H1 (cell line): ENCODE results near the gene NDUFS5. TPM values are rescaled to one million over a fixed set of nuclear protein-coding genes. Genes with fewer than 3 reads are reported as not detected.

Experiments
- CTCF ChIA-PET: fragments of 300-600 bp; sonication (Branson Sonifier 250); formaldehyde crosslinking; loops from one replicate; lab custom pipeline; 2021; ENCODE audit not compliant: partially characterized antibody; lab: Charles Lee
- POLR2A ChIA-PET: fragments of 300-600 bp; sonication (Branson Sonifier 250); formaldehyde crosslinking; loops from one replicate; lab custom pipeline; 2021; ENCODE audit warnings: inconsistent platforms; ENCODE audit not compliant: partially characterized antibody; lab: Charles Lee
- DNase-seq, 2 experiments: peaks; one replicate each; pipeline versions ENCODE4 v3.0.0 to v3.0.0-alpha.2; 2010 to 2022; ENCODE audit warnings: low spot score in 2 of 2, low read depth in 1 of 2, mixed read lengths in 1 of 2
- FAIRE-seq: peaks from 2 replicates; lab custom pipeline; 2011; peaks lifted over from hg19 to GRCh38; lab: Jason Lieb, UNC
- H2AFZ ChIP-seq: 2 replicates; pipeline ENCODE4 v1.8.1; 2012; ENCODE audit warnings: low read length, inconsistent platforms
- H2AK5ac ChIP-seq: 2 replicates; pipeline ENCODE4 v1.6.1; 2013; ENCODE audit warnings: low read depth, low read length
- H2BK120ac ChIP-seq: replicated peaks from 2 replicates; pipeline ENCODE3; 2013; ENCODE audit warnings: low read depth, low read length, inconsistent platforms
- H2BK12ac ChIP-seq: 2 replicates; pipeline ENCODE4 v1.6.1; 2013; ENCODE audit warnings: low read depth, low read length
- H2BK15ac ChIP-seq: 2 replicates; pipeline ENCODE4 v1.6.1; 2013; ENCODE audit warnings: low read length
- H2BK20ac ChIP-seq: 2 replicates; pipeline ENCODE4 v1.6.1; 2013; ENCODE audit warnings: low read length
- H2BK5ac ChIP-seq: 2 replicates; pipeline ENCODE4 v1.6.1; 2013; ENCODE audit warnings: low read depth, low read length
- H3K14ac ChIP-seq: 2 replicates; pipeline ENCODE4 v1.6.1; 2013; ENCODE audit warnings: inconsistent platforms; ENCODE audit not compliant: insufficient read length
- H3K18ac ChIP-seq: 2 replicates; pipeline ENCODE4 v1.6.1; 2013; ENCODE audit warnings: low read length; ENCODE audit errors: extremely low read depth
- H3K23ac ChIP-seq: 2 replicates; pipeline ENCODE4 v1.6.1; 2013; ENCODE audit warnings: inconsistent platforms; ENCODE audit not compliant: insufficient read length
- H3K23me2 ChIP-seq: 2 replicates; pipeline ENCODE4 v1.6.1; 2013; ENCODE audit warnings: low read depth, low read length
- H3K27ac ChIP-seq: 2 replicates; pipeline ENCODE4 v1.6.1; 2011; ENCODE audit warnings: low read depth, low read length, inconsistent platforms
- H3K27me3 ChIP-seq, 4 experiments: replicated peaks in 1 of 4; 1 replicate in 1 of 4; 2 replicates in 3 of 4; pipeline versions ENCODE4 v1.6.1 to v1.8.1; 2011 to 2013; ENCODE audit warnings: low read length in 3 of 4, mild to moderate bottlenecking in 3 of 4, inconsistent platforms in 2 of 4, mixed read lengths in 2 of 4, moderate library complexity in 1 of 4; ENCODE audit not compliant: control insufficient read depth in 3 of 4, insufficient read depth in 3 of 4; ENCODE audit errors: extremely low read depth in 1 of 4
- H3K36me3 ChIP-seq, 4 experiments: 2 replicates each; pipeline versions ENCODE4 v1.6.1 to v1.8.1; 2011 to 2013; ENCODE audit warnings: mild to moderate bottlenecking in 4 of 4, low read length in 3 of 4, moderate library complexity in 2 of 4, control low read depth in 1 of 4, inconsistent platforms in 1 of 4; ENCODE audit not compliant: insufficient read depth in 4 of 4, control insufficient read depth in 2 of 4
- H3K4ac ChIP-seq: replicated peaks from 2 replicates; pipeline ENCODE3; 2013; ENCODE audit warnings: low read length, low read depth, mixed read lengths, inconsistent platforms; ENCODE audit not compliant: insufficient read length
- H3K4me1 ChIP-seq, 4 experiments: replicated peaks in 1 of 4; 1 replicate in 1 of 4; 2 replicates in 3 of 4; pipeline versions ENCODE4 v1.6.1 to v1.8.1; 2011 to 2013; ENCODE audit warnings: low read length in 3 of 4, inconsistent platforms in 2 of 4, mixed read lengths in 1 of 4; ENCODE audit not compliant: insufficient read depth in 4 of 4, control insufficient read depth in 3 of 4
- H3K4me2 ChIP-seq, 2 experiments: 2 replicates each; pipeline versions ENCODE4 v1.6.1 to v1.8.1; 2011 to 2013; ENCODE audit warnings: low read depth in 2 of 2, low read length in 2 of 2, control low read depth in 1 of 2, inconsistent platforms in 1 of 2, mild to moderate bottlenecking in 1 of 2; ENCODE audit not compliant: insufficient read depth in 1 of 2
- H3K4me3 ChIP-seq, 4 experiments: fragments of 200-600, 300-600 bp in 1 of 4; sonication (generic), shearing (Covaris generic), sonication (Bioruptor Twin) in 1 of 4; 2 replicates each; pipeline versions ENCODE4 v1.5.1 to v1.8.1; 2011 to 2016; ENCODE audit warnings: low read length in 4 of 4, low read depth in 3 of 4, control low read depth in 2 of 4, inconsistent platforms in 2 of 4, mild to moderate bottlenecking in 2 of 4, mixed read lengths in 1 of 4, moderate library complexity in 1 of 4; ENCODE audit not compliant: insufficient read depth in 2 of 4; ENCODE audit errors: extremely low read depth in 1 of 4
- H3K56ac ChIP-seq: replicated peaks from 2 replicates; pipeline ENCODE3; 2013; ENCODE audit warnings: low read depth, mild to moderate bottlenecking, mixed read lengths, low read length, inconsistent platforms; ENCODE audit not compliant: insufficient read length
- H3K79me1 ChIP-seq: 2 replicates; pipeline ENCODE4 v1.6.1; 2013; ENCODE audit warnings: low read depth, low read length, control low read depth
- H3K79me2 ChIP-seq, 2 experiments: 2 replicates each; pipeline versions ENCODE4 v1.6.1 to v1.8.1; 2012 to 2013; ENCODE audit warnings: low read length in 2 of 2, mild to moderate bottlenecking in 2 of 2, inconsistent platforms in 1 of 2; ENCODE audit not compliant: insufficient read depth in 2 of 2, control insufficient read depth in 1 of 2
- H3K9ac ChIP-seq, 4 experiments: replicated peaks in 1 of 4; 1 replicate in 1 of 4; 2 replicates in 3 of 4; pipeline versions ENCODE4 v1.6.1 to v1.8.1; 2011 to 2013; ENCODE audit warnings: low read depth in 3 of 4, low read length in 3 of 4, control low read depth in 2 of 4, mild to moderate bottlenecking in 2 of 4, moderate library complexity in 2 of 4, inconsistent platforms in 1 of 4; ENCODE audit errors: extremely low read depth in 1 of 4
- H3K9me3 ChIP-seq, 2 experiments: 2 replicates each; pipeline versions ENCODE4 v1.6.1 to v1.8.1; 2012 to 2013; ENCODE audit warnings: mild to moderate bottlenecking in 2 of 2, moderate library complexity in 2 of 2, control low read depth in 1 of 2, inconsistent platforms in 1 of 2, low read depth in 1 of 2, low read length in 1 of 2, mixed read lengths in 1 of 2; ENCODE audit not compliant: insufficient read depth in 2 of 2
- H4K20me1 ChIP-seq, 2 experiments: replicated peaks in 1 of 2; 2 replicates each; pipeline versions ENCODE3 to v1.8.1; 2011 to 2013; ENCODE audit warnings: inconsistent platforms in 2 of 2, low read length in 2 of 2, mild to moderate bottlenecking in 1 of 2; ENCODE audit not compliant: insufficient read depth in 2 of 2, control insufficient read depth in 1 of 2
- H4K5ac ChIP-seq: 2 replicates; pipeline ENCODE4 v1.6.1; 2013; ENCODE audit warnings: low read length, low read depth, mixed read lengths, inconsistent platforms; ENCODE audit not compliant: insufficient read length
- H4K8ac ChIP-seq: 2 replicates; pipeline ENCODE4 v1.8.0; 2013; ENCODE audit warnings: mild to moderate bottlenecking, moderate library complexity, low read length, inconsistent platforms; ENCODE audit not compliant: insufficient read depth; ENCODE audit errors: extremely low read depth
- H4K91ac ChIP-seq: replicated peaks from 2 replicates; pipeline ENCODE3; 2013; ENCODE audit warnings: low read length, mixed read lengths, inconsistent platforms; ENCODE audit not compliant: insufficient read length
- ATF2 ChIP-seq: IDR thresholded peaks from 2 replicates; pipeline ENCODE4 v1.6.1; 2012; ENCODE audit warnings: low read length, inconsistent platforms
- CTCF ChIP-seq, 3 experiments: IDR thresholded peaks; 1 replicate in 2 of 3; 2 replicates in 1 of 3; pipeline versions ENCODE4 v1.5.1 to v1.6.1; 2011; ENCODE audit warnings: low read length in 3 of 3, mild to moderate bottlenecking in 3 of 3, inconsistent platforms in 2 of 3, low read depth in 1 of 3, moderate library complexity in 1 of 3; ENCODE audit not compliant: insufficient read depth in 1 of 3; ENCODE audit errors: control extremely low read depth in 1 of 3
- POLR2A ChIP-seq, 2 experiments: IDR thresholded peaks; 1 replicate in 1 of 2; 2 replicates in 1 of 2; pipeline ENCODE4 v1.6.1; 2011; ENCODE audit warnings: low read depth in 2 of 2, low read length in 2 of 2, mild to moderate bottlenecking in 2 of 2; ENCODE audit errors: control extremely low read depth in 1 of 2
- POLR2AphosphoS5 ChIP-seq: IDR thresholded peaks from 2 replicates; pipeline ENCODE4 v1.6.1; 2011; ENCODE audit warnings: low read depth, low read length
- SIX5 ChIP-seq: IDR thresholded peaks from 2 replicates; pipeline ENCODE4 v1.6.1; 2011; ENCODE audit warnings: mild to moderate bottlenecking, low read depth, low read length
- SRF ChIP-seq: IDR thresholded peaks from 2 replicates; pipeline ENCODE4 v1.6.1; 2011; ENCODE audit warnings: mild to moderate bottlenecking, low read depth, low read length, moderate library complexity
- TCF12 ChIP-seq: IDR thresholded peaks from 2 replicates; pipeline ENCODE4 v1.6.1; 2011; ENCODE audit warnings: low read depth, mild to moderate bottlenecking, low read length
- WGBS, 2 experiments: shearing (Covaris generic) in 1 of 2; methylation state at CpG; one replicate each; pipeline versions ENCODE4 v1.1.6 to v1.1.7; 2013 to 2015; ENCODE audit warnings: low lambda C conversion rate in 2 of 2, mixed read lengths in 2 of 2, inconsistent platforms in 1 of 2, low coverage in 1 of 2, missing lambda C conversion rate in 1 of 2; ENCODE audit not compliant: insufficient replicate concordance in 2 of 2, insufficient coverage in 1 of 2, insufficient read length in 1 of 2; ENCODE audit errors: extremely low coverage in 1 of 2, missing lambda C conversion rate in 1 of 2; 5-methylcytosine and 5-hydroxymethylcytosine counted together
- polyA plus RNA-seq, 7 experiments: library from polyadenylated mRNA; depleted of rRNA in 3 of 7; stranded (reverse) in 5 of 7; unstranded in 2 of 7; fragments of >200 nt in 5 of 7; fragments of 200-250 nt in 2 of 7; gene quantifications; 1 replicate in 5 of 7; 2 replicates in 1 of 7; 4 replicates in 1 of 7; pipeline versions ENCODE4 v1.2.1 to v1.2.3, GENCODE V29; 2011 to 2013; ENCODE audit warnings: missing spikeins in 2 of 7, mixed read lengths in 2 of 7
- total RNA-seq: library from RNA; stranded (reverse); fragmentation: NEBNext Ultra II Directional; extraction: Animal tissue kit (Norgen Biotek cat#: 25700); gene quantifications from 2 replicates; pipeline ENCODE4 v1.2.1, GENCODE V29; 2021

Gene NDUFS5
- total and polyA plus RNA-seq, 2 of the 8 experiments (the other 6 are each of a cell fraction or from before 2014, with no cell fraction given): 435 to 835 TPM

DNA sequence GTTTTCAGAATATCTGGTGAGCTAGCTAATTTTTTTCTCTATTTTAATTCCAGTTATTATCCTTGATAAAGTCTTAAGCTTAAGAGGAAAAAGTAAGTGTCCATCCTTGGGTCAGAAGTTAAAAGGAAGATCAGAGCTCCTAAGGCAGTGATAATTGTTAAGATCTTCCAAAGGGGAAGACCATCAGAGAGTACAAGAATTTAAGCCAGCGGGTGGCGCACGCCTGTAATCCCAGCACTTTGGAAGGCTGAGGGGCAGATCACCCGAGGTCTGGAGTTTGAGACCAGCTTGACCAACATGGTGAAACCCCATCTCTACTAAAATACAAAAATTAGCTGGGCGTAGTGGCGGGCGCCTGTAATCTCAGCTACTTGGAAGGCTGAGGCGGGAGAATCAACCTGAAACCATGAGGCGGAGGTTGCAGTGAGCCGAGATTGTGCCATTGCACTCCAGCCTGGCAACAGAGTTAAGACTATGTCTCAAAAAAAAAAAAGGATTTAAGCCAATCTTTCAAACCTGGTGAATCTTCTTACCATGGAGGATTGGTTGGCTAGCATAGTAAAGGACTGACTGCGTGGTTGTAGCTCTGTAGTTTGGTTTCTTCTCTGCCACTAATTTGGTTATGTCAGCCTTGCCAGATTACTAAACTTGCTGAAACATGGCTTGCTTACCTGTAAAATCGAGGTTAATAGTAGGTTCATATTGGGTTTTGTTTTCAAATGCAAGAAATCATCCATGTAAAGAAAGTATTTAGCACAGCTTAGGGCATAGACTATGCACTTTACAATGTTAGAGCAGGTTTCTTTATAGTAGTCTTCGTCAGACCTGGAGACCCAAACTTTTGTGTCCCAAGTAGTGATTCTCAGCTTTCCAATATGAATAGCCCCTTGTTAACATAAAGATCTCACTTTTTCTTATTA is 19.2 kb upstream of the NDUFS5 start:
- CTCF ChIA-PET: interaction anchor here (0.8 to 2.2 kb wide), 12 partner anchors 8 to 267 kb away, joined by 3 to 12 read pairs (median 4); partner anchors contain the start of gene NDUFS5
- Histone ChIP-seq H3K14ac (no peak overlapping the region), H2BK15ac (no peak overlapping the region), H3K36me3 (peaks cover 13 to 88% (median 54%) of the 10 kb centered on the region in 4 experiments), H2BK5ac (no peak overlapping the region), H3K27me3 (no peaks in the 10 kb centered on the region), H3K4me2 (no peak overlapping the region), H4K20me1 (peaks cover 4 to 14% of the 10 kb centered on the region in 2 experiments), H3K79me2 (peaks cover 0 to 13% of the 10 kb centered on the region in 2 experiments; a peak in 2 of 4 replicates), H3K4ac (no peak overlapping the region), H3K23ac (no peak overlapping the region), H3K4me3 (no peak overlapping the region), H3K4me1 (peaks cover 0 to 3% (median 1%) of the 10 kb centered on the region in 4 experiments; a peak in 3 of 7 replicates), H2AK5ac (no peak overlapping the region), H3K79me1 (no peaks in the 10 kb centered on the region), H4K5ac (no peak overlapping the region), H3K27ac (no peak overlapping the region), H4K8ac (no peak overlapping the region), H3K9ac (no peak overlapping the region), H2BK12ac (no peak overlapping the region), H3K56ac (no peak overlapping the region), H3K9me3 (no peaks in the 10 kb centered on the region), H2AFZ (no peak overlapping the region), H4K91ac (no peak overlapping the region), H2BK20ac (no peak overlapping the region), H3K23me2 (no peaks in the 10 kb centered on the region), H2BK120ac (no peak overlapping the region), H3K18ac (no peak overlapping the region)
- 87% methylated on average over 13 of the region's 13 CpGs; no CpG with 5 or more reads in 1 of the 2 experiments for WGBS, 2 experiments
- FAIRE-seq (no peak), DNase-seq (no peak)
- POLR2A ChIA-PET: interaction anchor here (0.7 to 11.1 kb wide), 21 partner anchors 11 to 170 kb away, joined by 3 to 182 read pairs (median 4); partner anchors contain the start of genes NDUFS5 and RHBDL2
- TF ChIP-seq CTCF (IDR thresholded peaks at IDR 0.05; ENCODE audit: control extremely low read depth in 1 of 3, insufficient read depth in 1 of 3, low read depth in 1 of 3, low read length in 3 of 3) (peak in 1 of 3 experiments; percentile 3; a peak in 1 of 4 replicates), POLR2AphosphoS5 (peak; percentile 64), TCF12 (no peak), SRF (no peak), POLR2A (IDR thresholded peaks at IDR 0.05; ENCODE audit: control extremely low read depth in 1 of 2, low read depth in 2 of 2, low read length in 2 of 2) (peak in 1 of 2 experiments; percentile 55; a peak in 2 of 3 replicates), SIX5 (no peak), ATF2 (no peak)
